ENCODE results near the gene FBXW2.
"Not testable (repeated sequence)": the region's sequence is repeated elsewhere in the genome, so short reads cannot be mapped to it uniquely, and the experiment has no call there.

Gene FBXW2

GRCh38 chr9:120756531-120756930, 36.7 kb downstream of the FBXW2 start:
- DNase-seq (ENCODE audit: low read depth, low spot score) = no peak
- H3K4me3 ChIP-seq (ENCODE audit: low read length) = no peak overlapping the region

- peak; percentile 56 for DNase-seq (ENCODE audit: low read depth, low spot score)
- no peak overlapping the region for H3K4me3 ChIP-seq (ENCODE audit: low read length)
Observed at GRCh38 chr9:120755810-120756434, 37.3 kb downstream of the FBXW2 start.

- no peak overlapping the region for H3K4me3 ChIP-seq (ENCODE audit: low read length)
- no peak for DNase-seq (ENCODE audit: low read depth, low spot score)
Observed at GRCh38 chr9:120755044-120755443, 38.2 kb downstream of the FBXW2 start.

- no peak for DNase-seq (ENCODE audit: low read depth, low spot score)
- H3K4me3 ChIP-seq (ENCODE audit: low read length) = no peak overlapping the region
Observed at GRCh38 chr9:120750421-120750820, 42.8 kb downstream of the FBXW2 start.

GRCh38 chr9:120746366-120746765, 46.9 kb downstream of the FBXW2 start:
- not testable (repeated sequence) for DNase-seq (ENCODE audit: low read depth, low spot score); H3K4me3 ChIP-seq (ENCODE audit: low read length)

GRCh38 chr9:120745278-120745677, 47.9 kb downstream of the FBXW2 start:
- DNase-seq (ENCODE audit: low read depth, low spot score) = no peak
- no peak overlapping the region for H3K4me3 ChIP-seq (ENCODE audit: low read length)

GRCh38 chr9:120742951-120743416, 50.2 kb downstream of the FBXW2 start:
- H3K4me3 ChIP-seq (ENCODE audit: low read length) = no peak overlapping the region
- peak; percentile 45 for DNase-seq (ENCODE audit: low read depth, low spot score)

- no peak overlapping the region for H3K4me3 ChIP-seq (ENCODE audit: low read length)
- DNase-seq (ENCODE audit: low read depth, low spot score) = no peak
Observed at GRCh38 chr9:120741701-120742100, 51.5 kb downstream of the FBXW2 start.

GRCh38 chr9:120741191-120741590, 52.0 kb downstream of the FBXW2 start:
- no peak for DNase-seq (ENCODE audit: low read depth, low spot score)
- H3K4me3 ChIP-seq (ENCODE audit: low read length) = no peak overlapping the region

- DNase-seq (ENCODE audit: low read depth, low spot score) = no peak
Observed at GRCh38 chr9:120740132-120740531, 53.1 kb downstream of the FBXW2 start.

GRCh38 chr9:120737416-120738165, 55.6 kb downstream of the FBXW2 start:
- no peak overlapping the region for H3K4me3 ChIP-seq (ENCODE audit: low read length)
- no peak for DNase-seq (ENCODE audit: low read depth, low spot score)

More at GRCh38 chr9:120740132-120740531, 53.1 kb downstream of the FBXW2 start:
- H3K4me3 ChIP-seq (ENCODE audit: low read length) = no peak overlapping the region

- H3K4me3 ChIP-seq (ENCODE audit: low read length) = no peak overlapping the region
- no peak for DNase-seq (ENCODE audit: low read depth, low spot score)
Observed at GRCh38 chr9:120736881-120737280, 56.3 kb downstream of the FBXW2 start.

GRCh38 chr9:120735415-120736126, 57.6 kb downstream of the FBXW2 start:
- H3K4me3 ChIP-seq (ENCODE audit: low read length) = no peak overlapping the region
- no peak for DNase-seq (ENCODE audit: low read depth, low spot score)

GRCh38 chr9:120734607-120735410, 58.4 kb downstream of the FBXW2 start:
- DNase-seq (ENCODE audit: low read depth, low spot score) = no peak

GRCh38 chr9:120733190-120733589, 60.0 kb downstream of the FBXW2 start:
- H3K4me3 ChIP-seq (ENCODE audit: low read length) = no peak overlapping the region
- DNase-seq (ENCODE audit: low read depth, low spot score) = no peak

More at GRCh38 chr9:120734607-120735410, 58.4 kb downstream of the FBXW2 start:
- no peak overlapping the region for H3K4me3 ChIP-seq (ENCODE audit: low read length)

GRCh38 chr9:120730654-120731514, 62.3 kb downstream of the FBXW2 start:
- no peak for DNase-seq (ENCODE audit: low read depth, low spot score)
- H3K4me3 ChIP-seq (ENCODE audit: low read length) = no peak overlapping the region

GRCh38 chr9:120729791-120730241, 63.4 kb downstream of the FBXW2 start:
- DNase-seq (ENCODE audit: low read depth, low spot score) = no peak
- H3K4me3 ChIP-seq (ENCODE audit: low read length) = no peak overlapping the region

GRCh38 chr9:120726484-120726883, 66.7 kb downstream of the FBXW2 start:
- no peak overlapping the region for H3K4me3 ChIP-seq (ENCODE audit: low read length)
- no peak for DNase-seq (ENCODE audit: low read depth, low spot score)

Measured in Jurkat, Clone E6-1 (cell line).